HG03558 (cell line): ENCODE data around the gene MEX3D.
"Not testable (repeated sequence)": the region's sequence is repeated elsewhere in the genome, so short reads cannot be mapped to it uniquely, and the experiment has no call there.

Experiments
- ATAC-seq: cut with Tn5 transposase; IDR thresholded peaks from one replicate; pipeline ENCODE4 v1.9.1; 2021; ENCODE audit warnings: moderate number of reproducible peaks; ENCODE audit not compliant: unreplicated experiment; ENCODE audit errors: extremely low read depth

The MEX3D gene

GRCh38 chr19:1524287-1524971 lies 43.7 kb downstream of the MEX3D start:
- no peak for ATAC-seq

GRCh38 chr19:1523412-1524286 lies 44.5 kb downstream of the MEX3D start, which contains the start of gene PLK5:
Gene PLK5 (plus strand): TSS chr19:1524077. CDS start chr19:1526997, 2,920 bp downstream.
- ATAC-seq: no peak

DNA sequence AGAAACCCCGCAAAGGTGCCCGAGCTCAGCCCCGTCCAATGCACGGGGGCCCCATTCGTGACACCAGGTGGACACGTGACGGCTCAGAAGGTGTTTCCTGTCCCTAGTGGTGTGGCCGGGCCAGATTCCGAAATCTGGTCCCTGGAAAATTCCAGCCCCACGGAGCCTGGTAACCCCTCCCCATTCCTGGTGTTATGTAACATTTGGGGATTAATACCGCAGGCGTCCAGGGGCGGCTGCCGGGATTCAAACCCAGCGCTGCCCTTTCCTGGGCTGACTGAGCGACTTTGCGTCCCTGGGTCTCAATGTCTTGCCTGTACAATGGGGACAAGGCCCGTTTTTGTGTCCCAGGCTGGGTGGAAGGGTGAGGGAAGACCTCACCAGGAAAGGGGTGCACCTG lies 45.3 kb downstream of the MEX3D start:
- no peak for ATAC-seq

DNA sequence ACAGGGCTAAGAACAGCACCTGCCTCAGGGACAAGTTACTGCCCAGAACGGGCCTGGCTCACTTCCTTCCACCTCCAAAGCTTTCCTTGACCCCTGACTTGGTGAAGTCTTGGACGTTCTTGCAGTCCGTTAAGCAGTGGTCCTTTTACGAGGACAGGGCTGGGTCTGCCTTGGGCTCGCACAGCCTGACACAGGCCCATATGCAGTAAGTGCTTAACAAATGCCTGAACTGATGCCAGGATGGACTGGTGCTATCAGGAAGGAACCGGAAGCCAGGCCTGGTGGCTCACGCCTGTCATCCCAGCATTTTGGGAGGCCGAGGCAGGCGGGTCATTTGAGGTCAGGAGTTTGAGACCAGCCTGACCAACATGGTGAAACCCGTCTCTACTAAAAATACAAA lies 46.1 kb downstream of the MEX3D start:
- no peak for ATAC-seq

DNA sequence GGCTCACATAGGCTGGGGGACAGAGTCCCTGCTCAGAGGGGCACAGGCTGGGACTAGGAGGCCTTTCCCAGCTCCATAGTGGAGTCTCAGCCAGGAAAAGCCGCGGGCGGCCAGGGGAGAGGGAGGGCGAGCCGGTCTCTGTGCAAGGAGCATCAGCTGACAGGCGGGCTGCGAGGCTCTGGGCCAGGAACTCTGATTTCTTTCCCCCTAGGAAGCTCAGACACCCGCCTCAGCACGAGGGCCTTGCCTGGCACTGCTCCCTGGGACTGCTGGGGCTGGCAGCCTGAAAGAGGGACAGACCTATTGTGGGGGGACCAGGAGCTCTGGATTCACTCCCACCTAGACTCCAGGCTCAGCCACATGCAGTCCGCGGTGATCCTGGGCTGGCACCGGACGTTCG lies 46.5 kb downstream of the MEX3D start:
- ATAC-seq: no peak

GRCh38 chr19:1520203-1520780 lies 47.8 kb downstream of the MEX3D start:
- no peak for ATAC-seq

DNA sequence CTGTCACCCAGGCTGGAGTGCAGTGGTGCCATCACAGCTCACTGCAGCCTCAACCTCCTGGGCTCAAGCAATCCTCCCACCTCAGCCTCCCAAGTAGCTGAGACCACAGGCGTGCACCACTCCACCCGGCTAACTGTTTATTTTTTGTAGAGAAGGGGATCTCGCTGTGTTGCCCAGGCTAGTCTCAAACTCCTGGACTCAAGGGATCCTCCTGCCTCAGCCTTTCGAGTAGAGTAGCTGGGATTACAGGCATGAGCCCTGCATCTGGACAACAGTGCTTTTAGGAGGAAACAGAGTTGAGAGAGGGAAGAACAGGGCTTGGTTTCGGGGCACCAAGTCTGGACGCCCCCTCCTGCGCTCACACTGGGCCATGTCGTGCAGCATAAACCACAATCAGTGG lies 48.3 kb downstream of the MEX3D start:
- ATAC-seq: not testable (repeated sequence)

DNA sequence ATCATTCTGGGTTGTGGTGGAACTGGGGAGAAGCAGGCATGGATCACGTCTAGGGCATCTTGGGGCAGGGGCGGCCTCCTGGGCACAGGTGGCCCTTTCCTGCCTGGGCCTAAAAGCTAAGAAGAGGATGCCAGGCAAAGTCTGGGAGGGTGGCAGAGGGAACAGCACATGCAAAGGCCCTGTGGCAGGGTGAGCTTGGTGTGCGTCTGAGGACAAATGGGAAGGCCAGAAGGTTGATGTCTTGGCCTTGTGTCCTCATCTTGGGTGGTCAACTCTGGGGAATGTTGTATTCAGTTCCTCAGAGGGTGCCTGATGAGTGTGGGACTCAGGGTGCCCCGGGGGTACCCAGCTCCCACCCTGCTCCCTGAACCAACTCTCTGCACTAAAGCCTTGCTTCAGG lies 49.7 kb downstream of the MEX3D start:
- ATAC-seq: no peak

GRCh38 chr19:1516395-1516753 lies 51.8 kb downstream of the MEX3D start:
- ATAC-seq: no peak

DNA sequence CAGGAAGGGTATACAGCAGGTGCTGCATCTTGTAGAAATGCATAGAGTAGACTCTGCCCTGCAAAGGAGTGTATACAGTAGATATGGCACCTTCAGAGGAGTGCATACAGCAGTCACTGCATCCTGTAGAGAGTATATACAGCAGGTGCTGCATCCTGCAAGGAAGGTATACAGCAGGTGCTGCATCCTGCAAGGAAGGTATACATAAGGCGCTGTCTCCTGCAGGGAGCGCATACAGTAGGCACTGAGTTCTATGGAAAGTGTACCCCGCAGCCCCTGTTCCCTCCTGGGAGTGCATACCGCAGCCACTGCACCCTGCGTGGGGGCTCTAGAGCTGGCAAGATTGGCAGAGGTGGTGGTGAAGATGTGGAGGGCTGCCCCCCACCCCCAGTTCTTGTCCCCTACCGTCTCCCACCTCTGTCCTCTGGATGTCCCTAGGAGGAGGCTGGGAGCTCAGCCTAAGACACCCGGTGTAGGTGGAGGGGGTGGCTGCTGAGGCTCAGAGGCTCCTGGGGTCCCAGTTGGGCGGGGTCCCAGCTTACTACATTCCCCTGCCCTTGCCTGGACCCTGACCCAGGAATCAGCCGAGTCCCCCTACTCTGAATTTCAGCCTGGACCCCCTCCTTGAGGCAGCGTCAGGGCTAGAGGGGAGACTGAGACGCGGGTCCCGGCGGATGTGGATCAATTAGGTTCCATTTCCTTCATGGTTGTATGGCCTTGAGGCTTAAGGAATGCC lies 53.0 kb downstream of the MEX3D start:
- no peak for ATAC-seq

- no peak for ATAC-seq
These were observed 53.8 kb downstream of the MEX3D start for GRCh38 chr19:1514295-1514661.

GRCh38 chr19:1513499-1514294 lies 54.4 kb downstream of the MEX3D start:
- no peak for ATAC-seq

DNA sequence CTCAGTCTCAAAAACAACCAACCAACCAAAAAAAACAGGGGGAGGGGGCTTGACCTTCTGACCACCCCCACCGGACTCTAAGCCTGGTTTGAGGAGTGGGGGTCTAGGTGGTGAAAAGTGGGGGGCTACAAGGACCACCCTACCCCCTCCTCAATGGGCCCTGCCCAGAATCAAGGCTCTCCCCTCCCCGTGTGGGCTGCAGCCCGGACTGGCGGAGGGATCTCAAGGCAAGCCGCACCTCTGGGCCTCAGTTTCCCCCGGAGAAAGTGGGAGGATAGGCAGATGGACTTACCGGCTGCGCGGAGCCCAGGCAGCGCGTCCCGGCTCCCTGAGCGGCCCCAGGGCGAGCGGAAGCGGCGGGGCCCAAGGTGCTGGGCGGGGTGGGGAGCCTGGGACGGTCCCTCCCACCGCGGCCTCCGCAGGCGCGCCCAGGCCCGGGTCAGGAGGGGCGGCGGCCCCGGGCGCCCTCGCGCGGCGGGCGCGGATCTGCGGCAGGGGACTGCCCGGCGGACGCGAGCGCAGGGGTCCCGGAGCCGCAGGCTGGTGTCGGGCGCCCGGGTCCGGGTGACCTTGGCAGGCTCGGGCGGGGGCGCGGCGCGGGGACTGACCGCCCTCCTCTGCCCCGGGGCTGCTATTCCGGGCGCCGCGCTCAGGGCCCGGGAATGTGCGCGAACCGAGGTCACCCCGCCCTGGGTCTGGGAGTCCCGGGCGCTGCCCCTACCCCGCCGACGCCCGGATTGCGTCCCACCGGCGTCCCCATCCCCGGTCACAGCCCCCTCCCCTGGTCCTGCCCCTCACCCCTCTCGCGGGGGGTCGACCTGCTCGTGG lies 55.2 kb downstream of the MEX3D start, which contains the start of gene ADAMTSL5:
Gene ADAMTSL5 (minus strand): TSS at position 349 of the 828 bp plus-strand sequence. CDS start 2,076 bp downstream, outside the sequence.
- no peak for ATAC-seq

DNA sequence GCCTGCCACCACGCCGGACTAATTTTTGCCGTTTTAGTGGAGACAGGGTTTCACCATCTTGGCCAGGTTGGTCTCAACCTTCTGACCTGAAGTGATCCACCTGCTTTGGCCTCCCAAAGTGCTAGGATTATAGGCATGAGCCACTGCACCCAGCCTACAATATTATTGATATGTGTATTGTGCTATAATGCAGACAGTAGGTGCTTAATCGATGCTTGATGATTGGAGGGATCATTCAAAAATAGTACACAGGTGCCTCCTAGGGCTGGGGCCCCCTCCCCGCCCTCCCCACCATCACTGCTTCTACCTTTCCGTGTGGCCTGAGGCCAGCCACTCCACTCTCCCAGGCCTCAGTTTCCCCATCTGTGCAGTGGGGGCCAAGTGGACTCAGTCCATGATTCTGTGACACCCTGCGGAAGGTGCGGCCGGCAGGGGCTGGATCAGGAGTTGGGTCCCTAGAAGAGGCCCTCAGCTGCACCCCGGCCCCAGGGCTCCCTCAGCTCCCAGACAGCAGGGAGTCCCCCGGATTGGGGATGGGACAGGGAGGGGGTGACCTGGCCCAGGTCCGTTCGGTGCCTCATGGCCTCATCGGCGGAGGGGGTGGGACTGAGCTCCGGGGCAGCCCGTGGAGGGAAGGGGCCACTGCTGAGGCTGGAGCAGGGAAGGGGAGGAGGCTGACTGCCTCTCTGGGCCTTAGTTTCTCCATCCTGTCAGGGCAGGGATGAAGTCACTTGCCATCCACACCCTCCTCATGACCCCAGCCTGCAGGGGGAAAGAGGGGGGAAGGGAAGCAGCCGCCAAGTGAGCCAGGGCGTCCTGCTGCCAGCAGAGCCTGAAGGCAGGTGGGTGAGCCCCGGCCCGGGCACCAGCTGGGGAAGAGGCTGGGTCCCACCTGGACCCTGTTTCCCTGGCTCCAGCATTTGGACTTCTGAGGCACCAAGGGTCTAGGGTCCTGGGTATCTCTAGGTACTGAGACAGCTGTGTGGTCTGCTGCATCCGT lies 56.5 kb downstream of the MEX3D start:
- ATAC-seq: no peak

- ATAC-seq: no peak
These were observed 57.3 kb downstream of the MEX3D start for GRCh38 chr19:1510807-1511206.

GRCh38 chr19:1510442-1510806 lies 57.7 kb downstream of the MEX3D start:
- ATAC-seq: no peak

DNA sequence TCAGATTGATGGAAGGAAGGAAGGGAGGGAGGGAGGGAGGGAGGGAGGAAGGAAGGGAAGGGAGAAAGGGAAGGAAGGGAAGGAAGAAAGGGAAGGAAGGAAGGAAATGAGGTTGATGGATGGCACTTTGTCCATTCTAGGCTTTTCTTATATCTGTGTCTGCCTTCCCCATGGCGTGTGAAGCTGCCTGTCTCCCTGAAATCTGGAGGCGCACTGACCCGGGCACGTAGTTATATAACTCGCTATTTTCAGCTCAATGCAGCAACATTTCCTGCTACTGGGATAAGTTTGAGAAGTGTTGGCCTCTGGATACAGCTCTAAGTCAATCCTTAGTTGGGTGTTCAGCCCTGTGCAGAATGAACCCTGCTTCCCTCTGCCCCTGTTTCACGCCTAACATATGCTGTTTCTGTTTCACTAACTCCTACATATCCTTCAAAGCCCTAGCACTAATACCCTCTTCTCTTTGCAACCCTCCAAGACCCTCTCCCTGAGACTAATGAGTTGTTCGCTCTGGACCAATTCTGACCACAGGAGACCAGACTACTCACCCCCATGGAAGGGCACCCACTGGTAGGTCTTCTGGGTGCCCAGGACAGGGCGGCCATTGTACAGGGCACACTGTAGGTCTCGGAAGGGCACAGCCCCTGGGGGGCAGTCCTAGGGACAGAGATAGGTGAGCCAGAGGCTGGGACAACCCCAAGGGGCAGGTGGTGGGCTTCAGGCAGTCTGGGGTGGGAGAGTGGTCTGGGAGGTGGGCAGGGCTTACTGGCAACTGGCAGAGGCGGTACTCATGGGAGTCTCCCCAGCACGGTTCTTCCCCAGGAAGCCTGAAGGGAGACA lies 58.3 kb downstream of the MEX3D start:
- ATAC-seq: no peak
